NT2/D1 (cell line): ENCODE measurements around the gene GNAQ.

Experiments
- SUZ12 ChIP-seq: IDR thresholded peaks from 2 replicates; pipeline ENCODE4 v1.6.1; 2011; ENCODE audit not compliant: insufficient read length, insufficient read depth; ENCODE audit errors: extremely low read depth
- YY1 ChIP-seq: IDR thresholded peaks from 2 replicates; pipeline ENCODE4 v1.6.1; 2011; ENCODE audit not compliant: insufficient read length, insufficient read depth
- ZNF274 ChIP-seq: IDR thresholded peaks from 2 replicates; pipeline ENCODE4 v1.6.1; 2011; ENCODE audit warnings: mild to moderate bottlenecking, low read depth, low read length

DNA sequence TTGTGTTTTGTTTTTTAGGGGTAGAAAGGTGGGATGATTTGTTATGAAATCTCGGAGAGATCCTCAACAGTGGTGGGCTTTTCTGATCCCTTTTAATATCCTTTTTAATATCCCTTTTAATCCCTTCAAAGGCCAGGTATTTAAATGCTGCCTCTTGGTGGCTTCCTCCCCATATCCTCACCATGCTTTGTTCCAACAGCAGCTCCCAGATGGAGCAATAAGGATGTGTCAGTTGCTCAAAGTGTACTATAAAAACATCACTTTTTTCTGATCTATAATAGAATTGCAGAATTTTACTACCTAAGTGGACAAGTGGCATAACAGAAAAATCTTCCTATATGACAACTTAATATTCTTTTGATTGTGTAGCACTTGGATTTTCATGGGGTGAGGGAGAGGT is 160.1 kb downstream of the GNAQ start:
- no peak for TF ChIP-seq ZNF274
- TF ChIP-seq YY1: no peak
- no peak for TF ChIP-seq SUZ12
